GM21367 (cell line): Measurements from ENCODE around the gene NR2C1.
"Not testable (repeated sequence)": the region's sequence is repeated elsewhere in the genome, so short reads cannot be mapped to it uniquely, and the experiment has no call there.

Source experiments
- ATAC-seq: cut with Tn5 transposase; IDR thresholded peaks from one replicate; pipeline ENCODE4 v1.9.1; 2021; ENCODE audit not compliant: unreplicated experiment

Gene NR2C1

GRCh38 chr12:95003213-95003920 is 70.1 kb downstream of the NR2C1 start, which contains the start of gene NDUFA12:
NDUFA12 (minus strand) TSS chr12:95003697; CDS start chr12:95003680, 17 bp downstream.
- ATAC-seq, result peak; percentile 96

- peak; percentile 6 for ATAC-seq
Measured at GRCh38 chr12:95002754-95003153, 70.7 kb downstream of the NR2C1 start.

GRCh38 chr12:94998326-94998725 is 75.1 kb downstream of the NR2C1 start:
- no peak for ATAC-seq

- ATAC-seq, result no peak
Measured at GRCh38 chr12:94997726-94998125, 75.7 kb downstream of the NR2C1 start.

GRCh38 chr12:94997061-94997460 is 76.4 kb downstream of the NR2C1 start:
- no peak for ATAC-seq

GRCh38 chr12:94994312-94994711 is 79.1 kb downstream of the NR2C1 start:
- ATAC-seq, result no peak

GRCh38 chr12:94993855-94994254 is 79.6 kb downstream of the NR2C1 start:
- not testable (repeated sequence) for ATAC-seq

GRCh38 chr12:94990222-94990621 is 83.2 kb downstream of the NR2C1 start:
- ATAC-seq, result no peak

- no peak for ATAC-seq
Measured at GRCh38 chr12:94988471-94988870, 84.9 kb downstream of the NR2C1 start.

- ATAC-seq, result no peak
Measured at GRCh38 chr12:94987801-94988200, 85.6 kb downstream of the NR2C1 start.

- no peak for ATAC-seq
Measured at GRCh38 chr12:94987076-94987669, 86.2 kb downstream of the NR2C1 start.

GRCh38 chr12:94985099-94985498 is 88.3 kb downstream of the NR2C1 start:
- ATAC-seq, result not testable (repeated sequence)

- ATAC-seq, result no peak
Measured at GRCh38 chr12:94983321-94983720, 90.1 kb downstream of the NR2C1 start.

GRCh38 chr12:94982456-94982855 is 91.0 kb downstream of the NR2C1 start:
- no peak for ATAC-seq

- ATAC-seq, result no peak
Measured at GRCh38 chr12:94980577-94980976, 92.8 kb downstream of the NR2C1 start.

- no peak for ATAC-seq
Measured at GRCh38 chr12:94979941-94980340, 93.5 kb downstream of the NR2C1 start.

- no peak for ATAC-seq
Measured at GRCh38 chr12:94977766-94978468, 95.5 kb downstream of the NR2C1 start.

GRCh38 chr12:94973221-94973620 is 100.2 kb downstream of the NR2C1 start:
- no peak for ATAC-seq

- no peak for ATAC-seq
Measured at GRCh38 chr12:94972795-94973194, 100.6 kb downstream of the NR2C1 start.

GRCh38 chr12:94971923-94972322 is 101.5 kb downstream of the NR2C1 start:
- no peak for ATAC-seq

- ATAC-seq, result no peak
Measured at GRCh38 chr12:94970560-94970959, 102.9 kb downstream of the NR2C1 start.
